Naive thymus-derived CD4-positive, alpha-beta T cell (primary cell): ENCODE measurements around the gene CCDC57. TPM values are rescaled to one million over a fixed set of nuclear protein-coding genes. Genes with fewer than 3 reads are reported as not detected.
A peak's percentile ranks its signal among the peaks of the same experiment; 100 is the strongest.

ENCODE experiments used
- ATAC-seq: fragments of 150-1000 bp; cut with Tn5 transposase; 2 replicates; pipeline ENCODE4 v1.10.0; 2021; ENCODE audit warnings: mild to moderate bottlenecking, moderate library complexity
- CTCF ChIA-PET: fragments of 350-600 bp; sonication (Branson Sonifier 250); formaldehyde crosslinking; loops from one replicate; lab custom pipeline; 2021; ENCODE audit warnings: antibody characterized with exemption; lab: Charles Lee
- POLR2A ChIA-PET: fragments of 350-600 bp; sonication (Branson Sonifier 250); formaldehyde crosslinking; loops from one replicate; lab custom pipeline; 2021; ENCODE audit warnings: antibody characterized with exemption, inconsistent platforms; lab: Charles Lee
- DNase-seq, 9 donors: peaks; one replicate each; pipeline versions ENCODE4 v3.0.0 to v3.0.0-alpha.2; 2020 to 2022; ENCODE audit warnings: mixed read lengths in 1 of 9
- H3K27ac ChIP-seq: one replicate; pipeline ENCODE4 v1.7.0; 2013; ENCODE audit warnings: mild to moderate bottlenecking, low read depth, low read length, moderate library complexity
- H3K27me3 ChIP-seq, 2 donors: one replicate each; pipeline ENCODE4 v1.7.0; 2013; ENCODE audit warnings: low read length in 2 of 2, mild to moderate bottlenecking in 2 of 2, moderate library complexity in 2 of 2; ENCODE audit not compliant: control insufficient read depth in 2 of 2, insufficient read depth in 2 of 2
- H3K36me3 ChIP-seq, 3 experiments: 1 replicate in 2 of 3; 2 replicates in 1 of 3; pipeline ENCODE4 v1.7.0; 2013; ENCODE audit warnings: low read length in 3 of 3, mild to moderate bottlenecking in 3 of 3, moderate library complexity in 1 of 3; ENCODE audit not compliant: insufficient read depth in 3 of 3, control insufficient read depth in 2 of 3
- H3K4me1 ChIP-seq, 2 donors: one replicate each; pipeline ENCODE4 v1.7.0; 2013; ENCODE audit warnings: low read length in 2 of 2, mild to moderate bottlenecking in 2 of 2, moderate library complexity in 1 of 2; ENCODE audit not compliant: control insufficient read depth in 2 of 2, insufficient read depth in 2 of 2
- H3K4me3 ChIP-seq: 2 replicates; pipeline ENCODE4 v1.7.0; 2013; ENCODE audit warnings: mild to moderate bottlenecking, low read length
- H3K9me3 ChIP-seq, 3 experiments: 1 replicate in 2 of 3; 2 replicates in 1 of 3; pipeline ENCODE4 v1.7.0; 2013; ENCODE audit warnings: low read length in 3 of 3; ENCODE audit not compliant: control insufficient read depth in 2 of 3
- H3K27ac Mint-ChIP-seq, 9 donors: one replicate each; pipeline ENCODE4 v1.8.0; 2020 to 2022; ENCODE audit warnings: mixed read lengths in 9 of 9, mild to moderate bottlenecking in 8 of 9, moderate library complexity in 5 of 9, inconsistent platforms in 2 of 9
- H3K27me3 Mint-ChIP-seq, 5 donors: one replicate each; pipeline ENCODE4 v1.8.0; 2021 to 2022; ENCODE audit warnings: mixed read lengths in 5 of 5, mild to moderate bottlenecking in 1 of 5
- H3K36me3 Mint-ChIP-seq, 5 donors: one replicate each; pipeline ENCODE4 v1.8.0; 2020 to 2022; ENCODE audit warnings: mixed read lengths in 5 of 5, mild to moderate bottlenecking in 3 of 5, inconsistent platforms in 1 of 5
- H3K4me1 Mint-ChIP-seq, 7 donors: one replicate each; pipeline ENCODE4 v1.8.0; 2020 to 2022; ENCODE audit warnings: mixed read lengths in 7 of 7, mild to moderate bottlenecking in 3 of 7, inconsistent platforms in 1 of 7
- H3K4me3 Mint-ChIP-seq, 10 donors: one replicate each; pipeline ENCODE4 v1.8.0; 2020 to 2022; ENCODE audit warnings: mild to moderate bottlenecking in 10 of 10, mixed read lengths in 10 of 10, moderate library complexity in 6 of 10, inconsistent platforms in 2 of 10
- H3K9me3 Mint-ChIP-seq, 11 donors: one replicate each; pipeline ENCODE4 v1.8.0; 2020 to 2022; ENCODE audit warnings: mixed read lengths in 11 of 11, mild to moderate bottlenecking in 4 of 11, inconsistent platforms in 1 of 11, moderate library complexity in 1 of 11
- intact Hi-C, 2 donors: fragments of 100-400 bp; cut with micrococcal nuclease; formaldehyde crosslinking; loops; one replicate each; pipeline ENCODE4 v1.15.1; 2023
- polyA plus RNA-seq, 2 donors: library from polyadenylated mRNA; unstranded; fragments of 300-500 nt; fragmentation: Illumina TruSeq; gene quantifications; one replicate each; pipeline ENCODE4 v1.2.3, GENCODE V29; 2021
- total RNA-seq, 6 experiments: library from RNA in 5 of 6; stranded (reverse) in 5 of 6; gene quantifications; 1 replicate in 5 of 6; 2 replicates in 1 of 6; pipeline ENCODE4 v1.2.3 and lab custom pipeline; 2021 to 2026

Gene CCDC57
- total and polyA plus RNA-seq, 7 experiments from 2014 or later, result 32.1 to 127 (median 92.1) TPM

GRCh38 chr17:82155606-82156005 lies 57.0 kb downstream of the CCDC57 start:
- intact Hi-C loops, result loop anchor here in 1 of 2 donors (2.0 kb wide), 2 partner anchors 29 to 49 kb away; no protein-coding TSS in a partner anchor
- H3K27ac ChIP-seq, result no peak overlapping the region
- peaks cover 0 to 24% (median 9%) of the 10 kb centered on the region in 5 donors for H3K36me3 Mint-ChIP-seq
- H3K9me3 ChIP-seq, result no peaks in the 10 kb centered on the region
- CTCF ChIA-PET, result interaction anchor here (0.5 to 3.5 kb wide), 8 partner anchors 10 to 127 kb away, joined by 3 to 27 read pairs (median 4); no protein-coding TSS in a partner anchor
- no peak overlapping the region for H3K27ac Mint-ChIP-seq
- H3K4me3 ChIP-seq, result no peak overlapping the region
- H3K27me3 ChIP-seq, result no peaks in the 10 kb centered on the region
- peaks cover 5 to 20% (median 10%) of the 10 kb centered on the region in 7 donors for H3K4me1 Mint-ChIP-seq
- POLR2A ChIA-PET, result interaction anchor here (0.8 to 5.9 kb wide), 5 partner anchors 29 to 127 kb away, joined by 3 to 29 read pairs (median 4); partner anchors contain the start of gene RAC3
- no peaks in the 10 kb centered on the region for H3K27me3 Mint-ChIP-seq
- no peak overlapping the region for H3K4me3 Mint-ChIP-seq
- peaks cover 0 to 25% (median 3%) of the 10 kb centered on the region in 3 experiments for H3K36me3 ChIP-seq
- DNase-seq (no peak), ATAC-seq (no peak)
- H3K9me3 Mint-ChIP-seq, result no peaks in the 10 kb centered on the region
- peaks cover 0 to 10% of the 10 kb centered on the region in 2 donors for H3K4me1 ChIP-seq

- H3K4me1 Mint-ChIP-seq, result peaks cover 5 to 20% (median 10%) of the 10 kb centered on the region in 7 donors
- POLR2A ChIA-PET, result interaction anchor here (0.8 to 5.9 kb wide), 6 partner anchors 28 to 126 kb away, joined by 3 to 29 read pairs (median 4); partner anchors contain the start of gene RAC3
- H3K36me3 ChIP-seq, result peaks cover 0 to 20% (median 3%) of the 10 kb centered on the region in 3 experiments
- peak overlapping the region in 2 of 10 donors; percentile 23 to 45 for H3K4me3 Mint-ChIP-seq
- intact Hi-C loops, result loop anchor here (1.0 to 2.0 kb wide), 8 partner anchors 28 to 196 kb away; partner anchors contain the start of gene FASN (in 1 of the 2)
- DNase-seq (no peak), ATAC-seq (no peak)
- no peaks in the 10 kb centered on the region for H3K27me3 Mint-ChIP-seq
- peaks cover 0 to 10% of the 10 kb centered on the region in 2 donors for H3K4me1 ChIP-seq
- no peaks in the 10 kb centered on the region for H3K27me3 ChIP-seq
- no peak overlapping the region for H3K27ac ChIP-seq
- H3K27ac Mint-ChIP-seq, result peak overlapping the region in 1 of 9 donors; percentile 33
- H3K9me3 ChIP-seq, result no peaks in the 10 kb centered on the region
- H3K36me3 Mint-ChIP-seq, result peaks cover 0 to 20% (median 5%) of the 10 kb centered on the region in 5 donors
- CTCF ChIA-PET, result interaction anchor here (0.5 to 3.5 kb wide), 9 partner anchors 9 to 196 kb away, joined by 3 to 27 read pairs (median 5); no protein-coding TSS in a partner anchor
- no peak overlapping the region for H3K4me3 ChIP-seq
- no peaks in the 10 kb centered on the region for H3K9me3 Mint-ChIP-seq
These were observed 57.7 kb downstream of the CCDC57 start for GRCh38 chr17:82154881-82155331.

DNA sequence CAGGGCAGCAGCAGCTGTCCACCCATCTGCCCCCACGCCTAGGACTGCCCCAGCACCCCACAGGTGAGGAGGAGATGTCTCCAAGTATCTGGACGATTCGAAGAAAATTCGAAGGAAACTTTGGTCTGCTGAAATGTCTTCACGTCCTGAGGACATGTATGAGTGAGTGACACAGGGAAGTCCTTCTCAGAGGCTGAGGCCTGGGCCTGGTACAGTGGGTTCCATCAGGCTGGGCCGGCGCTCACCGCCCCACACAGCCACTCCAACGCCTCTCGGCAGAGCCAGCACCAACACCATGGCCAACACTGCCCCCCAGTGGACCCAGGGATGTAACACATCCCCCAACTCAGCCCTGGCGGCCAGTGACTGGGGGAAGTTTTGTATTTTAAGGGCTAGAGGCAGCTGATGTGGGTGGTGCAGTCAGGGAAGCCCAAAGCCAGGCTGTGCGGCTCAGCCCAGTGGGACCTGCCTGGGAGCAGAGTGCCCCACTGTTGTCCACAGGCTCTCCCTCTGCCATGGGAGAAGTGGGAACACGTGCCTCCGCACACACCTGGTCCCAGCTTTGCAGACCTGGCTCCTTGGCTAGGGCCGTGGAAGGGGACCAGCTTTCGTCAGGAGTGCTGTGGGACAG lies 58.8 kb downstream of the CCDC57 start:
- H3K27me3 ChIP-seq, result no peaks in the 10 kb centered on the region
- no peak overlapping the region for H3K27ac ChIP-seq
- H3K36me3 Mint-ChIP-seq, result peaks cover 0 to 14% (median 3%) of the 10 kb centered on the region in 5 donors
- no peaks in the 10 kb centered on the region for H3K9me3 ChIP-seq
- intact Hi-C loops, result loop anchor here (1.0 to 2.0 kb wide), 8 partner anchors 27 to 195 kb away; partner anchors contain the start of gene FASN (in 1 of the 2)
- ChIA-PET POLR2A (interaction anchor here (1.2 to 5.9 kb wide), 5 partner anchors 27 to 125 kb away, joined by 3 to 29 read pairs (median 7); partner anchors contain the start of genes FASN and RAC3), CTCF (interaction anchor here (0.6 to 3.5 kb wide), 8 partner anchors 9 to 195 kb away, joined by 3 to 27 read pairs (median 4); no protein-coding TSS in a partner anchor)
- H3K27me3 Mint-ChIP-seq, result no peaks in the 10 kb centered on the region
- H3K9me3 Mint-ChIP-seq, result peaks cover 0 to 3% (median 0%) of the 10 kb centered on the region in 11 donors
- H3K4me3 ChIP-seq, result no peak overlapping the region
- H3K4me1 ChIP-seq, result peaks cover 0 to 10% of the 10 kb centered on the region in 2 donors
- DNase-seq (peak; percentile 76 to 91 (median 82)), ATAC-seq (peak; percentile 99)
- H3K27ac Mint-ChIP-seq, result peak overlapping the region in 7 of 9 donors; percentile 23 to 97 (median 87)
- H3K4me1 Mint-ChIP-seq, result peaks cover 5 to 20% (median 10%) of the 10 kb centered on the region in 7 donors
- no peak overlapping the region for H3K4me3 Mint-ChIP-seq
- peaks cover 0 to 14% (median 3%) of the 10 kb centered on the region in 3 experiments for H3K36me3 ChIP-seq

- intact Hi-C loops, result loop anchor here in 1 of 2 donors (1.0 kb wide), 1 partner anchor 33 kb away; no protein-coding TSS in a partner anchor
- Histone ChIP-seq H3K36me3 (peaks cover 0 to 12% (median 3%) of the 10 kb centered on the region in 3 experiments), H3K27ac (no peak overlapping the region), H3K4me3 (no peak overlapping the region), H3K4me1 (peaks cover 0 to 10% of the 10 kb centered on the region in 2 donors), H3K27me3 (no peaks in the 10 kb centered on the region), H3K9me3 (no peaks in the 10 kb centered on the region)
- CTCF ChIA-PET, result interaction anchor here (1.3 to 3.5 kb wide), 5 partner anchors 9 to 124 kb away, joined by 4 to 27 read pairs (median 10); partner anchors contain the start of gene RAC3
- Mint-ChIP-seq H3K36me3 (peaks cover 0 to 14% (median 3%) of the 10 kb centered on the region in 5 donors), H3K4me3 (no peak overlapping the region), H3K9me3 (peaks cover 0 to 4% (median 0%) of the 10 kb centered on the region in 11 donors), H3K27me3 (no peaks in the 10 kb centered on the region), H3K4me1 (peaks cover 5 to 20% (median 10%) of the 10 kb centered on the region in 7 donors), H3K27ac (peak overlapping the region in 6 of 9 donors; percentile 71 to 97 (median 89))
- DNase-seq, result no peak
- POLR2A ChIA-PET, result interaction anchor here (1.1 to 5.9 kb wide), 4 partner anchors 27 to 124 kb away, joined by 3 to 29 read pairs (median 6); partner anchors contain the start of genes FASN and RAC3
- ATAC-seq, result no peak
These were observed 59.3 kb downstream of the CCDC57 start for GRCh38 chr17:82153295-82153691.

- POLR2A ChIA-PET, result interaction anchor here (0.6 to 5.9 kb wide), 5 partner anchors 26 to 124 kb away, joined by 3 to 29 read pairs (median 6); partner anchors contain the start of gene RAC3
- Mint-ChIP-seq H3K9me3 (peaks cover 0 to 4% (median 0%) of the 10 kb centered on the region in 11 donors), H3K27me3 (no peaks in the 10 kb centered on the region), H3K36me3 (peaks cover 0 to 14% (median 3%) of the 10 kb centered on the region in 5 donors), H3K27ac (peak overlapping the region in 2 of 9 donors; percentile 36 to 95), H3K4me1 (peaks cover 5 to 20% (median 10%) of the 10 kb centered on the region in 7 donors), H3K4me3 (peak overlapping the region in 1 of 10 donors; percentile 5)
- DNase-seq, result no peak
- Histone ChIP-seq H3K4me1 (peaks cover 0 to 10% of the 10 kb centered on the region in 2 donors), H3K4me3 (no peak overlapping the region), H3K27me3 (no peaks in the 10 kb centered on the region), H3K27ac (no peak overlapping the region), H3K36me3 (peaks cover 0 to 12% (median 3%) of the 10 kb centered on the region in 3 experiments), H3K9me3 (no peaks in the 10 kb centered on the region)
- intact Hi-C loops, result loop anchor here in 1 of 2 donors (1.0 kb wide), 1 partner anchor 32 kb away; no protein-coding TSS in a partner anchor
- CTCF ChIA-PET, result interaction anchor here (0.7 to 3.3 kb wide), 9 partner anchors 8 to 126 kb away, joined by 4 to 12 read pairs (median 6); partner anchors contain the start of gene RAC3
- no peak for ATAC-seq
These were observed 59.9 kb downstream of the CCDC57 start for GRCh38 chr17:82152556-82153294.
